GM19438 (cell line): ENCODE data around the gene BICC1.

Source experiments
- ATAC-seq: cut with Tn5 transposase; IDR thresholded peaks from one replicate; pipeline ENCODE4 v1.9.1; 2021; ENCODE audit warnings: low read depth; ENCODE audit not compliant: unreplicated experiment

Gene BICC1, protein sequence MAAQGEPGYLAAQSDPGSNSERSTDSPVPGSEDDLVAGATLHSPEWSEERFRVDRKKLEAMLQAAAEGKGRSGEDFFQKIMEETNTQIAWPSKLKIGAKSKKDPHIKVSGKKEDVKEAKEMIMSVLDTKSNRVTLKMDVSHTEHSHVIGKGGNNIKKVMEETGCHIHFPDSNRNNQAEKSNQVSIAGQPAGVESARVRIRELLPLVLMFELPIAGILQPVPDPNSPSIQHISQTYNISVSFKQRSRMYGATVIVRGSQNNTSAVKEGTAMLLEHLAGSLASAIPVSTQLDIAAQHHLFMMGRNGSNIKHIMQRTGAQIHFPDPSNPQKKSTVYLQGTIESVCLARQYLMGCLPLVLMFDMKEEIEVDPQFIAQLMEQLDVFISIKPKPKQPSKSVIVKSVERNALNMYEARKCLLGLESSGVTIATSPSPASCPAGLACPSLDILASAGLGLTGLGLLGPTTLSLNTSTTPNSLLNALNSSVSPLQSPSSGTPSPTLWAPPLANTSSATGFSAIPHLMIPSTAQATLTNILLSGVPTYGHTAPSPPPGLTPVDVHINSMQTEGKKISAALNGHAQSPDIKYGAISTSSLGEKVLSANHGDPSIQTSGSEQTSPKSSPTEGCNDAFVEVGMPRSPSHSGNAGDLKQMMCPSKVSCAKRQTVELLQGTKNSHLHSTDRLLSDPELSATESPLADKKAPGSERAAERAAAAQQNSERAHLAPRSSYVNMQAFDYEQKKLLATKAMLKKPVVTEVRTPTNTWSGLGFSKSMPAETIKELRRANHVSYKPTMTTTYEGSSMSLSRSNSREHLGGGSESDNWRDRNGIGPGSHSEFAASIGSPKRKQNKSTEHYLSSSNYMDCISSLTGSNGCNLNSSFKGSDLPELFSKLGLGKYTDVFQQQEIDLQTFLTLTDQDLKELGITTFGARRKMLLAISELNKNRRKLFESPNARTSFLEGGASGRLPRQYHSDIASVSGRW

DNA sequence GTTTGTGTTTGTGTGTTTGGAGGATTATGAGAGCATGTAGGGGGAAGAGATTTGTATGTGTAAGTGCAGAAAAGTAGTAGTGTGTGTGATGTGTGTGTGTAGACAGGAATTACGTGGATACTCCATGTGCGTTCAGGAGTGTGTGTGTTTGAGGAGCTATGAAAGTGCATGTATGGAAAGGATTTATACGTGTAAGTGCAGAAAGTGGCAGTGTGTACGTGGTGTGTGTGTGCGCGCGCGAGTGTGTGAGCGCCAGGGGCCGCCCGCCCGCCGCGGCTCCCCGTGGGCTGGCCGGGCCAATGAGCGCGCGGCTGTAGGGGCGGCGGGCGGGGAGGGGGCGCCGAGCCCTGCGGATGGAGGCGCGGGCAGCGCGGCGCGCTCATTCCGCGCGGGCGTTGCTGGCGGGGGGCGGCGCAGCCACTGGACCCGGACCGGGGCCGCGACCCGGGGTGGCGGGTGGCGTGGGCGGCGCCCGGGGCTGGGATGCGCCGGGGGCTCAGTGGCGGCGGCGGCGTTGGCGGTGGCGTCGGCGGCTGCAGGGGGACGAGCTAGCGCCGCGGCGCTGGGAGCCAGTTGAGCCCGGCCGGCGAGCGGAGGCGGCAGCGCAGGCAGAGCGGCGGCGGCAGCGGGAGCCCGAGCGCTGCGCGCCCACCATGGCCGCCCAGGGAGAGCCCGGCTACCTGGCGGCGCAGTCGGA, at the start of gene BICC1:
Gene BICC1, plus strand, starts transcription at position 382 of the 697 bp plus-strand sequence. Its CDS starts 272 bp downstream, at position 654.
- peak; percentile 47 for ATAC-seq

DNA sequence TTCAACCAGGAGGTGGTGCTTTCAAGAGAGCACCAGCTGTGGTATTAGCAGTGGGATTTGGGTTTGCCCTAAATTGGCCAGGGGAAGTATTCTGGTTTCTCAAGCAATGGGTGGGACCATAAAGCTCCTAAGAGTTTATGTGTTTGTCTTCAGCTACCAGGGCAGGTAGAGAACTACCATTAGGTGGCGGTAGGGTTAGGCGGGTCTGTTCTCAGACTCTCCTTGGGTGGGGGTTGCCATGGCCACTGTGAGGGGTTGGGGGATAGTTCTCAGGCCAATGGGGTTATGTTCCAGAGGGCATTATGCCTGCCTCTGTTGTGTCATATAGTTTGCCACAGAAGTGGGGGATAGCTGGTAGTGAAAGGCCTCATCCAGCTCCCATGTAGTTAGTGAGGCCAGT, 47.7 kb upstream of the BICC1 start:
- no peak for ATAC-seq

DNA sequence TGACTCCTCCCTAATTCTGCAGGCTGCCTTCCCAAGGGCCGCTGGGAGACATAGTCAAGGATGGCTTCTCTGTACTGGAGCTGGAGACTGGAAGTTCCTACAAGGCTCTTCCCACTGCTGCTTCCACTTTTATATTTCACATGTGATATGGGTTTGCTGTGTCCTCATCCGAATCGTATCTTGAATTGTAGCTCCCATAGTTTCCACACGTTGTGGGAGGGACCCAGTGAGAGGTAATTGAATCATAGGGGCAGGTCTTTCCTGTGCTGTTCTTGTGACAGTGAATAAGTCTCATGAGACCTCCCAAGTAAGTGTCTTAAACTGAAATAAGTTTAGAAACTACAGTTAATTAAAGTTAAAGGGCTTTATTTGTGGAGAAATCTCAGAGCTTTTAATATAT, 47.0 kb upstream of the BICC1 start:
- ATAC-seq, result no peak

DNA sequence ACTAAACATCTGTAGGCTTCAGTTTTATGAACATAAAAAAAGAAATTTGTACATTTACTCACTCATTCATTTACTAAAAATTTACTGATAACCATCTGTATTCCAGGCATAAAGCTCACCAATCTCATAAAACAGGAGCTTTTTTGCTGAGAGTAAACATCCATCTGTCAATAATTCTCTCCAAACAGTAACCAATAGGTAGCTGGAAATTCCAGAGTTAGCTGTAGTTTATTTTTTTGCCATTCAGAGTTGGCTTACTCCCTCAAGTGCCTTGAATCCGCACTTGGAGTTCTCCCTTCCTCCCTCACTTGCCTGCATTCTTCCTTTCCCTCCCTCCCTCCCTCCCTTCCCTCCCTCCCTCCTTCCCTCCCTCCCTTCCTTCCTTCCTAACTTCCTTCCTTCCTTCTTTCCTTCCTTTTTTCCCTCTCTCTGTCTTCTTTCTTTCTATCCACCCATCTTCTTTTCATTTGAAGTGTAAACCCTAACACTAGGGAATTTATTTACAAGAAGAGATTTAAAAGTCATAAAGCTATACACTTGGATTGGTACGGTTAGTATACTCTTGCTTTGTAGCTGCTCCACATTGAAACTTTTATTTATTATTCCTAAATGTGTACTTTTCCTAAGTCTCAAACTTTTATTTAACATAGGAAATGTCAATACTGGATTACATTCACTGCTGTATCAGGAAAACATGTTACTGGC, 44.6 kb upstream of the BICC1 start:
- ATAC-seq, result no peak

DNA sequence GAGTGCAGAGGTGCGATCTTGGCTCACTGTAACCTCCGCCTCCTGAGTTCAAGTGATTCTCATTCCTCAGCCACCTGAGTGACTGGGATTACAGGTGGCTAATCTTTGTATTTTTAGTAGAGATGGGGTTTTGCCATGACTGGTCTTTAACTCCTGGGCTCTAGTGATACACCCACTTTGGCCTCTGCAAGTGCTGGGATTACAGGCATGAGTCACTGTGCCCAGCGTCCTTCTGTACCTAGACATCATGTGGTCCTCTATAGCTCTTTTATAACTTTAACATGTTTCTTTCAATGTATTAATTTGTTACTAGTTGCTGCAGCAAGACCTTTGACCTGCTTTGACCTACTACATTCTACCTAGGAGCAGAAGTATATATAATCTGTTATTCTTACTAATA, 38.7 kb upstream of the BICC1 start:
- ATAC-seq, result no peak

DNA sequence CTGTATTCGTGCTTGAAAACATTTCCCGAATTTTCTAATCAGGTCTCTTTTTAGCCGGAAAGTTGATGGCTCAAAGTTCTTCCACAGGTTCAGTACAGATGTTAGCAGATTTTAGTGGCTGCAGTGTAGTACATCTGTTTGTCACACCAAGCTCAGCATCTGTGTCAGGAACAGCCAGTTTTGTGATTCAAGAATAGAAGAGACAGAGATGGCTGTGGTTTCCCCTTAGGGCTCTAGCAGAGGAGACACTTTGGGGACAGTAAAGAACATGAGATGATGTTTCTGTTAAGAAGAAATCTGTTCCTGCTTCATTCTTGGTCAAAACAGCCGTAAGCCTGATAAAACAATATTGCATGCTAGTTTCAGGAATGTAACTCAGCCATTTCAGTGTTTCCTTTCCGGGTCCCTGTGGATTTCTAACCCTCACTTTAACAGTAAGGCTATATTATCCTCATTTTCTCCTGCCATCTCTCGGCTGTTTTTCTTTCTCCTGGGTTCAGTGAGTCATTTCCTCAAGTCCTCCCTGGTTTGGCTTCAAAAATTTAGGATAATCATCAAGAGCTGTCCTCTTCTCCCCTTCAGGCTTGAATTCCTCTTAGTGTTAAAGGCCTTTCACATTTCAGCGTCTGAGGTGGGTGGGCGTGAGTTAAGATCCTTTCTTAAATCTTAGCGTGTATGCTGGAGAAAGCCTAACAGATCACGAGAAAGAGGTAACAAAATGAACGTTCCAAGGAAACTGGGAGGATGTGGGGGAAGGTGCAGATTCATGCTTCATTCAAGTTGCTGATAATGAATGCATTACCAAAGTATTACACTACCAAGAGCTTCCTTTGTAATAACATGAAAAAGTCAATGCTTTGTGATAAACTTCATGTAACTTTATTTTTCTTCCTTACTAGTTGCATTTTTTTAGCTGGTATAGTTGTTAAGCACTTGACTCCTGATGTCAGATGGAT, 37.1 kb upstream of the BICC1 start:
- no peak for ATAC-seq

DNA sequence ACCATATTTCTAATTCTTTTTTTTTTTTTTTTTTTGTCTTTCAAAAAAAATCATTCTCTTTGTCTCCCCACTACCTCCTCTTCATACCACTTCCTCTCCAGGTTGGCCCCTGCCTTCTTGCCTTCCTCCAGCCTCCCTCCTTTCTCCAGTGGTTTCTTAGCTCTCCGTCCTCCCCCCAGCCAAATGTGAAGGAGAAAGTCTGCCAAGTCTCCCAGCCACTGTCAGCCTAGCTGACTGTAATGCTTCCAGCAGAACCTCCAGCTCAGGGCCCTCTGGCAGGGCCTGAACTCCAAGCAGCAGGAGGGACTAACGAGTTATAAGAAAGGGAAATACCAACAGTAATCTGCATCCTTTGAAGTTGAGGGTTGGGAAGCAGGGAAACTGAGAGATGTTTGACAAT, 35.5 kb upstream of the BICC1 start:
- no peak for ATAC-seq

DNA sequence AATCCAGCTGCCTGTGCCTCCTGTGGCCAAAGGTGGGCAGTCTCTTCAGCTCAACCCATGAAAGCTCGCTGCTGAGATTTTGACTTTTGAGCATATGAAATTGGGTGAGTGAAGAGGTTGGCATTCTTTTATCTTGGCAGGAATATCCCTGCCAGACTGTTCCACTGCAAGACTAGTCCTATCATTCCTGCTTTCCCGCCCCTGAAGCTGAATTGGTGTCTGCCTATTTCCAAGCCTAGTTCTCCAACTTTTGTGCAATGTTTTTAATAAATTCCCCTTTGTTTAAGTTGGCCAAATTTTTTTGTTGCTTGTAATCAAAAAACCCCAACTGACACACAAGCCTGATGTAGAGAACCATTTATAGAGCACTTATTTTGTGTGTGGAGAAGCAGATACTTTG, 34.8 kb upstream of the BICC1 start:
- ATAC-seq, result no peak

DNA sequence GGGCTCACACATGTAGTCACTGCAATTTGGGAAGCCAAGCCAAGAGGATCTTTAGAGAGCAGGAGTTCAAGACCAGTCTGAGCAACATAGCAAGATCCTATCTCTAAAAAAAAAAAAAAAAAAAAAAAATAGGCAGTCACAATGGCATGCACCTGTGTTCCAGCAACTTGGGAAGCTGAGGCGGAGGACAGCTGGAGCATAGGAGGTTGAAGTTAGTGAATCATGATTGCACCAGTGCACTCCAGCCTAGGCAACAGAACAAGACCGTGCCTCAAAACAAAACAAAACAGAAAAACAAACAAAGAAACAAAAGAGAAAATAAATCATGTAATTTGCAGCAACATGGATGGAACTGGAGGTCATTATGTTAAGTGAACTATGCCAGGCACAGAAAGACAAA, 33.6 kb upstream of the BICC1 start:
- ATAC-seq, result no peak

DNA sequence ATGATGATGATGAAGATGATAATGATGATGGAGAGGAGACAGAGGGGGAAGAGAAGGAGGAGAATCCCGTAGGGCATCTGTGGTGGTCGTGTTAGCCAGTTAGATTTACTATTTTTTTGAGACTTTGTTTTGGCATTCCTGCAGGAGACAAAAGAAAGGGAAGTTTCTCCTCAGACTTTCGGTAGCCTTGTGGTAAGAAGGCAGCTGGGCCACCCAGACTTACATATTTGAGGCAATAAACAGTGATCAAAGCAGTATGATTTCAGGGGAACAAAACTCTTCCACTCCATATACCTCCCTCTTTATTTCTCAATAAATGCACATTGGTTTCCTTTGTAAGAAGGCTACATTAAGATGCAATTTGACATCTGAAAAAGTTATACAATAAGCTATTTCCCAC, 32.4 kb upstream of the BICC1 start:
- no peak for ATAC-seq

DNA sequence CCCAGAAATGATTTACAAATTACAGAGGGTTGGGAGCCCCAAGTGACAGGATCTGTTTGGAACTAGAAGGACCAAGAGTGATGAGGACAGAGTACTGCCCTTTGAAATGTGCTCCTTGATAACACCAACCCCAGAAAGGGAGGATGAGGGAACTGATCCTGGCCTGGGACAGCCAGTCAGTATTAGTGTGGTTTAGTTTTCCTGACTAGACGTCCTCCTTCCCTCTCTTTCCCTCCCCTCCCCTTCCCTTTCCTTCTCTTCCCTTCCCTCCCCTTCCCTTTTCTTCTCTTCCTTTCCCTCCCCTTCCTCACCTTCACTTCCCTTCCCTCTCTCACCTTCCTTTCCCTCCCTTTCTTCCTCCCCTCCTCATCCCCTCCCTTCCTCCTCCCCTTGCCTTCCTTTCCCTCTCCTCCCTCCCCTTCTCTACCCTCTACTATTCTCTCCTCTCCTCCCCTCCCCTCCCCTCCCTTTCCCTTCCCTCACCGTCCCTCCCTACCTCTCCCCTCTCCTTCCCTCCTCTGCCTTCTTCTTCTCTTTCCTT, 31.0 kb upstream of the BICC1 start:
- ATAC-seq, result no peak

DNA sequence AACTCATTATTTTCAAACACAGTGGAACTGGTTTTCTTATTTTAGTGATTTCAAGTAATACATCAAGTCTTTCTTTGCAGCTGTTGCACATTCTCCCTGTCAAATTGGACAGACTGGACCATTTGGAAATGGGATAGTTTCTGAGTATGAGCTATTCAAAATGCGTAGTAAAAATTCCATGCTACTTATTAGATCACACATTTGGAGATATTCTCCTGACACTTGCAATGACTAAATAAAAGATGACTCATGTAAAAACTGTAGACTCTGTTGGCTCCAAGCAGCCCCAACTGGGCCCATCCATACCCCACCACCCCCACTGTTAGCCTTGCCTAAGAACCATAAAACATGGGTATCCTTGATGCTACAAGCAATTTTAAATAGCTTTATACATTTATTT, 25.9 kb upstream of the BICC1 start:
- ATAC-seq, result no peak

DNA sequence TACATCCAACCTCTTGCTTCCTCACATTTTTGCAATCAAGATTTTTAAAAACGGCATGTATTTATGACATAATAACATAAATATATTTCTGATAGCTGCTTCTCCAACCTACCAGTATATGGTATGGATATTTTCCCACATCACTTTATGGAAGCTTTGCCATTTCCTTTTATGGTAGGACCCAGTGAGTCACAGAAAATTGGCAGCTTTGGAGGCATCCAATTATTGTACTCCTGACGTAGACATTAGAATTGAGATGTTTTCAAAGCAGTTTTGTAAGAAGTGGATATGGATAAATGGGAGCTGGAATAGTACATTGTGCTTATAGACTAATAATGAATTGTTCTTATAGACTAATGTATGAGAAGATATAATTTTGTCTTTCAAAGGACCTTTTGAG, 23.8 kb upstream of the BICC1 start:
- no peak for ATAC-seq

DNA sequence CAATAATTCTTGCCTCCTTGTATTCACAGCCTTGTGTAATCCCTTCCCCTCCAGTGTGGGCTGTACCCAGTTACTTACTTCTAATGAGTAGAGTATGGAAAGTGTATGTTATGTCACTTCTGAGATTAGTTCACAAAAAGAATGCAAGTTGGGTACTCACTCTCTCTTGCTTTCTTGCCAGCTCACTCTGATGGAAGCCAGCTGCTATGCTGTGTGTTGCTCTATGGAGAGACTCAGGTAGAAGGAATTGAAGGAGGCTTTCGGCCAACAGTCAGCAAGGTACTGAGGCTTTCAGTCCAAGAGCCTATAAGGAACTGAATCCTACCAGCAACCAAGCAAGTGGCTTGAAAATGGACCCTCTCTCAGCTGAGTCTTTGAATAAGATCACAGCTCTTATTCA, 9.7 kb upstream of the BICC1 start:
- no peak for ATAC-seq

DNA sequence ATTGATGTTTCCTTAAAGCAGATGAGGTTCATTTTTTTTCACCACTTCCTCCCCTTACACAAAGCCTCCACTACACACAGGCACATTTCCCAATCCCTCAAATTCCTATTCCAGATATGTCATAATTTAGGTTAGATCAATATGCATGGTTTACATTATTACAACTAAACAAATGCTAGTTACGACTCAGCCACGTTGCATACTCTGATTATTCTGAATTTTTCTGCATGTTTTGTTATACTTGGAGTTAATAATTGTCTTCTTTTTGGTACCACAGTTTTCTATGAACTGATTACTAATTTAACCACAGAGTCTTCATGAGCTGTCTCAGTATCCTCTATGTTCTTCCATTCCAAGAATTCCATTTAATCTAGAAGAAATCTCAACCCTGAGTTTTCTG, 4.4 kb upstream of the BICC1 start:
- ATAC-seq, result no peak

DNA sequence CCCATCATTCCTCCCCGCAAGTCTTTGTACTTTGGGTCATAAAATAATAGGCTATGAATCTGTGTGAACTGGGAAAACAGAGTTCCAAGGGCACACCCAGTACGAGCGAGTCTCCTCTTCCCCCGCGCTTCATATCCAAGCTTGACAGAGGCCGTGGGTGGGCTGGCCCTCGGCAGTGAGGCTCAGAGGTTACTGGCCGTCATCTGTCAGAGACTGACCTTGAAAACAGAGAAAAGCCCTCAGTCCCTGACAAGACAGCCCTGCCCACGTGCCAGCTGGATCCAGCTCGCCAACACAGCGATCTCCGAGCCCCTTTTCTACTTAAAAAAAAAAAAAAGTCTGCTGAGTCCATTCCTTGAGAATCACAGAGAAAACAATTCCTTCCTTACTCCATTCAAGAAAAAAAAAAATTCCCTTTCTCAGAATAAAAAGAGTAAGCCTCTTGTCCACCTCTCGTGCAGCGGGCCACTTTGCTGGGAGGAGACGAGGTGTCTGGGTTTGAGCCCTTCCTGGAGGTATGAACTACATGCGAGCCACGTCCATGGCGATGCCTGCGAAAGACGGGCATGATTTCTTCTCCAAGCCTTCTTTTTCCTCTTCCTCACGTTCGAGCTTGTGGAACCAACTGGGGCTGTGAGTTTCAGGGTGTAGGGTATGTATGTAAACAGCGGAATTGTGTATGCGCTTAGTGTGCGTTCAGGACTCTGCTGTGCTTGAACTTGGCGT, 744 bp upstream of the BICC1 start:
- no peak for ATAC-seq

DNA sequence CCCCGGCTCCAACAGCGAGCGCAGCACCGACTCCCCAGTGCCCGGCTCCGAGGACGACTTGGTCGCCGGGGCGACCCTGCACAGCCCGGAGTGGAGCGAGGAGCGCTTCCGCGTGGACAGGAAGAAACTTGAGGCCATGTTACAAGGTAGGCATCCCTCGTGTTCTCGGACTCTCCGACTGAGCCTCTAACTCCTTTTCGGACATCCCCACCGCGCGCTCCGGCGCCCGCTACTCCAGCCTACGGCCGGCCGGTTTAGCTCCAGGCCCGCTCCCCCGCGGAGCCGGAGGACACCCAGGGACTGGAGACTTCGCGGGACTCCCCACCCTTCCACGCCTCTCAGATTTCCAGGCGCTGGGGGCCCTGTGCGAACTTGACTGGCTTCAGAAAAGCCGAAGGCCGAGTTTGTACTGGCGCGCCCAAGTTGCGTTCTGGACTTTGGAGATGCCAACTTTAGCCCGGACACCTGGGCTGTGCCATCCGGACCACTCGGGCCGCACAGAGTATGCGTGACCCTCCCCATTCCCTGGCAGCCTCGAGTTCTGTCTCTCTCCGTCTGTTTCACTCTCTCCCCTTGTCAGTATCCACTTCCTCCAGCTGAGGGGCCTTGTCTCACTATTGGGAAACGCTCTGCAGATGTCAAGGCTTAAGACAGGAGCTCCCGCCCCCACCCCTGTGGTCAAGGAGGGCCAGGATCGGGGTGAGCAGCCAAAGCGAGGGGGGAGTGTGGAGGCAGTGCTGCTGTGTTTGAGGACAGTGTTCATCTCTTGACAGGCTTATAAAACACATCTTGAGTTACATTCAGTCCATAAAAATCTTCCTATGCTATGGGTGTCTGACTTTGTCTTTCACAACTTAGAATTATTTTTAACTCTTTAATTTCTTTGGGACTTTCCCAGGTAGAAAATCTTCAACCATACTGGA, 777 bp downstream of the BICC1 start:
- no peak for ATAC-seq
